GM19240 (cell line): Measurements from ENCODE around the gene SNRPD3.

Experiments
- DNase-seq: peaks from one replicate; pipeline ENCODE4 v3.0.0; 2011; ENCODE audit warnings: low spot score; ENCODE audit not compliant: insufficient read length

SNRPD3 gene

DNA sequence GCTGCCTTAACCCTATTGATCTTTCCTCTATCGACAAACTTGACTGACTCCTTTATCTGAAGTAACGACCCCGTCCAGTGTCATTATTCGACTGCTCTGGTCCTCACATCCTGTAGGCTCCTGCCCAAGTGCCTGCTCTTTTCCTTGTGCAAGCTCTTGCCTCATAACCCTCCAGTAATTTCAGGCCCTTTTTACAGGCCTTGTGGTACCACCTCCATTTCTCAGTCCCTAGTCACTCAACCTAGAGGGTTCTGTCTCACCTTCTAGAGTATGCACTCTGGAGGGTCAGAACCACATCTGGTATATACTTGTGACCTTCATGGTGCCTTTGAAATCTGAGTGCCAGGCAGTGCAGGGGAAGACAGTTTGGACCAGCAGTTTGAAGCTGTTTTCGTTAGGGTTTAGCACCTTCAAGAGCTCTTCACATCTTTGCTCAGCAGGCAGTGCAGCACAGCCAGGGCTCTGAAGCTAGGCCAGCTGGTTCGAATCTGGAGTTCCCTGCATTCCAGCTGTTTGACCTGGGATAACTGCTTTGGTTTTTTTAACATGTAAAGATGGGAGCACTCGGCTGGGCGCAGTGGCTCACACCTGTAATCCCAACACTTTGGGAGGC lies 11.2 kb downstream of the SNRPD3 start:
- DNase-seq, result no peak

DNA sequence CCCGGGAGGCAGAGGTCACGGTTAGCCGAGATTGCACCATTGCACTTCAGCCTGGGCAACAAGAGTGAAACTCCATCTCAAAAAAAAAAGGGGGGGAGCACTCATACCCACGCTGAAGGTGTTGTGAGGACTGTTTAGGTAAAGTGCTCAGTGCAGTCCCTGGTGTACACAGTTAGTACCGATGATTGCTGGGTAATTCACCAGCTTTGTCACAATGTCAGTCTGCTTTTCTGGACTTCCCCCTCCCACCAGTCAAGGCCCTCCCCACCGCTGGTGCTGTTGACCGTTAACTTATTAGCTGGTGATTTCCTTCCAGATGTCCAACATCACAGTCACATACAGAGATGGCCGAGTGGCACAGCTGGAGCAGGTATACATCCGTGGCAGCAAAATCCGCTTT lies 11.9 kb downstream of the SNRPD3 start:
- DNase-seq, result no peak

DNA sequence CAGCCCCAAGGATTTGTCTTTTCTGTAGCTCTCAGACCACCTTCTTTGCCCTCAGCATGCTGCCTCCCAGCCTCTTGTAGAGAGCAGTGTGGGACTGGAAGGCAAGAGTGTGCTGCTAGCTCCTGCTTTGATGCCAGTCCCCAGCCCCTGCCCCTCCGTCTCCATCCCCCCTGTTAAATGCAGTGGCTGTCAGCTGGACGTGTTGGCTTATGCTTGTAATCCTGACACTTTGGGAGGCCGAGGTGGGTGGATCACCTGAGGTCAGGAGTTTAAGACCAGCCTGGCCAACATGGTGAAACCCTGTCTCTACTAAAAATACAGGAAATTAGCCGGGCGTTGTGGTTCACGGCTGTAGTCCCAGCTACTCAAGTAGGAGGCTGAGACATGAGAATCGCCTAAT lies 15.5 kb downstream of the SNRPD3 start:
- DNase-seq, result no peak

DNA sequence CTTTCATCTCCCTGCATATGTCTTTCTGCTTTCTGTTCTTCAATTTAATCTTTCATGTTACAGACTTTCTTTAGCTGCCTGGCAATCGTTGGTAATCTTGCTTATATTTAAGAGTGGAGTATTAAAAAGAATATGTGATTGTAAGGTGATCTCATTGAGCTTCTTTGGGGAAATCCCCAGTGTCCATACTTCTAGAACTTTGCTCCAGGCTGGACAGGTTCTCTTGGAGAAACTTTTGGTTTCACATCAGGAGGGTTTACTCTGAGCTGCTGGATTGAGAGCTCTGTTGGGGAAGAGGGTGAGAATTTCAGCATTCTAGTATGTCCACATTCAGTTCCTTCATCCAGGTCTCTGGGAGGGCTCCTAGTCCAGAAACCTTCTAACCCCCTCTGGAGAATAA lies 21.0 kb downstream of the SNRPD3 start:
- no peak for DNase-seq

DNA sequence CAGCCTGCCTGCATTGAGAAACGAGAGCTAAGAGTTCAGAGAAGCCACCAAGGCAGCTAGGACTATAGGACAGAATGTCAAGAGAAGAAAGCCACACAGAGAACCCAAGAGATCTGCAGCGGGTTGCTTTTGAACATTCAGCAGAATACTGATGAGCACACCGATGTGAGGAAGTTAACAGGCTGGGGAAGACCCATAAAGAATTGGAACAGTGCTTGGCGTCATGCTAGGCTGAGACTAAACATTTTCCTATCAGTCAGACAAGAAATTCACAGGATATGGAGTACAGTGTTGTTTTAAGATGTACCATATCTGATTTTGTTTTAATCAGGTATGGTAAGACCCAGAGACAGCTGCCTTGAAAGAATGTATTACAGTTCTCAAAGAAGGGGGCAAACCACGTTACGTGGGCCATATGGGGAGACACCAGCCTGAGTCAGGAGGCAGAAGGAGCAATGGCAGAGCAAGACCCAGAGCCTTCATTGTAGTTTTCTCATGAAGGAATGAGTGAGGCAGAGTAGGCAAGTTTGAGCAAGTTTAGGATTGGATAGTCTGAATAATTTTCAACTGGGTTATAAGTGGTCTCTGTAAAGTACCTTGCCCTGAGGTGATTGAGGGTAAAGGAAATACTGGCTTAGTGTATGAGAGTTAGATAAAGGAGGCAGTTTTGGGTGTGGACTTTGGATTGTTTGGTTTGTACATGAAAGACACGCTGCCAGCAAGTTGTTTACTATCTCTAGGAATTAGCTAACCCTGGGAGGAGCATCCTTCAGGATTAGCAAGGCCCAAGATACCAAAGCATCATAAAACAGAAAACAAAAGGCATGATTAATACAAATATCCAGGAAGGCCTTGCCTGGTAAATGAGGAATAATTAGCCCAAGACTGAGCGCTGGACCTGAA lies 22.8 kb downstream of the SNRPD3 start:
- no peak for DNase-seq

DNA sequence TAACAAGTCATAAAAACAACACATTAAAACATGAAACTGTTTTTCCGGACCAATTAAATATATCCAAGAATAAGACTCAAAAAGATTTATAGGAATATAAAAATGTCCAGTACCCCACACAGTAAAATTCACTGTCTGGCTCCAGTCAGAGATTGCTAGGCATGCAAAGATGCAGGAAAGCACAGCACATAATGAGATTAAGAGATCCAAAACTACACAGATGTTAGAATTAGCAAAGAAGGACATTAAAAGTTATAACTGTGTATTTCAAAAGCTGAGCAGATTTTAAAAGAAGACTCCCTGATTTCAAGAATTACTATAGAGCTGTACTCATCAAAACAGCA lies 23.4 kb downstream of the SNRPD3 start:
- DNase-seq, result no peak

DNA sequence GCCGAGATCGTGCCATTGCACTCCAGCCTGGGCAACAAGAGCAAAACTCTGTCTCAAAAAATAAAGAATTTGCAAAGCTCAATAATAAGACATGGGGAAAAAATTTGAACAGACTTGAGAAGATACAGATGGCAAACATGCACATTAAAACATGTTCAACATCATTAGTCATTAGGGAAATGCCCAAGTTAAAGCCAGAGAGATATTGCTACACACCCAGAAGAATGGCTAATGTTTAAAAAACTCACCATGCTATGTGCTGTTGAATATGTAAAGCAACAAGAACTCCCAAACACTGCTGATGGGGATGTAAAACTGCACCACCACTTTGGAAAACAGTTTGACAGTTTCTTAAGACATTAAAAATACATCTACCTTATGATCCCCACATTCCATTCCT lies 24.5 kb downstream of the SNRPD3 start:
- DNase-seq, result no peak

DNA sequence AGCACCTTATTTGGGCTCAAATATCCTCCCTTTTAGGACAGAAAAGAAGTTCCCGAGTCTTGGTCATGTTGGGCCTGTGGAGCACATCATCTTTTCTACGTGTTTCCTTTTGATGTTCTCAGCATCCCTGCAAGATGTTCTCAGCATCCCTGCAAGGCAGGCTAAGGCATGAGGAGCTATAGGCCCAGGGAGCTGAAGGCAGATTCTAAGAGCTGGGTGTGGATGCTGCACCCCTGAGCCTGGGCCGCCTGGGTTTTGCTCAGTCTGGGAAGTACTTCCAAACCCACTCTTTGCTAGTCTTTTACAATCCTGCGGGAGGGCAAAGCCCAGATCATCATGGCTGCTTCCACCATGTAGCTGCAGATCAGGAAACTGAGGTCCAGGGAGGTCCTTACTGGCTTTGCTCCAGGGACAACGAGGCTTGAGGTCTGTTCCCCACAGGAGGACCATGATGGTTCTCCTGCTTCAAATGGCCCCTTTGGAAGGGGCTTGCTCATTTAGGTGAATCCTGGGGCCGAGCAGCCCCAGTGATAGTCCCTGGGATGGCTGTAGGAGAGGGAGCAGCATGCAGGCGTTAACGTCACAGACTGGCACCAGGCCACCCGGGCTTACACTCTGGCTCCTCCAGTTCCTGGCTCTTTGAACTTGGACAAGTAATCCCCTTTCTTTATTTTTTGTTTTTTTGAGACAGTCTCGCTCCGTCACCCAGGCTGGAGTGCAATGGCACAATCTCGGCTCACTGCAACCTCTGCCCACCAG lies 26.4 kb downstream of the SNRPD3 start:
- no peak for DNase-seq

DNA sequence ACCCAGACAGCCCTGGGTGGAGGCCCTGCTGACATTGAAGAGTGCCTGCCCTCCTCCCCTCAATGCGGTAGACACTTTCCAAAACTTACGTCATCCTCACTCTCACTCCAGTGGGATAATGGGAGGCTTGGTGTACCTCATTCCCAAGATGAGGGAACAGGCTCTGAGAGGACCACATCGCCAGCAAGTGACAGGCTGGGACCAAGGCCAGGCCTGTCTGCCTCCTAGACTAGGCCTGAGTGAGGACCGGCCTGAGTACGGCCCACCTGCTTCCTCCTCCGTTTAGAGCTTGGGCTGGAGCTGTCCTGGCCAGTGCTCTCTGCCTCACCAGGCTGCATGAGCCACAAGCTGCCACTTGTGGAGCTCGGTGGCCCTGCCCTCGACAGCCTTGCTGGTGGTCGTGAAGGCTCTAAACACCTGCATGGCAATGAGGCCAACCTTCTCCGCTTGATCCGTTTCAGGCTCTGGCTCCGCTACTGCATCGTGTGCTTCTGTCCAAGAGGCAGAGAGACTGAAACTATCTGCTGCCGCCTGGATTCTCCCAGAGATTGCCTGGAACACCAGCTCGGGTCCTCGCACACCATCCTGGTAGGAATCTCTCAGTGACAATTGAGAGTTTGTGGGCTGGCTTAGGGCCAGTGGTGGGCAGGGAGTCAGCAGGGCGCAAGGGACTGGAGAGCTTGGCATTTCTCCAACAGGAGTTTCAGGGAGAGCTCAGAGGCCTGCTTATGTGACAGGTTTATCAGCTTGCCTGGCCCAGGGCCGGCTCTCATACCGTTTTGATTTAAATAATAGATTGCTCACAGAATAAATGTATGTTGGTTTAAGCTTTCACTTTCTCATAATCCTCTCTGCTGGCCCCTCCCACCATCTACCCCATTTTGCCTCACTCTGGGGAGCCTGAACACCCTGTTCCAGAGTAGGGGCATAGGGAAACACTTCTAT lies 27.7 kb downstream of the SNRPD3 start:
- DNase-seq, result no peak

DNA sequence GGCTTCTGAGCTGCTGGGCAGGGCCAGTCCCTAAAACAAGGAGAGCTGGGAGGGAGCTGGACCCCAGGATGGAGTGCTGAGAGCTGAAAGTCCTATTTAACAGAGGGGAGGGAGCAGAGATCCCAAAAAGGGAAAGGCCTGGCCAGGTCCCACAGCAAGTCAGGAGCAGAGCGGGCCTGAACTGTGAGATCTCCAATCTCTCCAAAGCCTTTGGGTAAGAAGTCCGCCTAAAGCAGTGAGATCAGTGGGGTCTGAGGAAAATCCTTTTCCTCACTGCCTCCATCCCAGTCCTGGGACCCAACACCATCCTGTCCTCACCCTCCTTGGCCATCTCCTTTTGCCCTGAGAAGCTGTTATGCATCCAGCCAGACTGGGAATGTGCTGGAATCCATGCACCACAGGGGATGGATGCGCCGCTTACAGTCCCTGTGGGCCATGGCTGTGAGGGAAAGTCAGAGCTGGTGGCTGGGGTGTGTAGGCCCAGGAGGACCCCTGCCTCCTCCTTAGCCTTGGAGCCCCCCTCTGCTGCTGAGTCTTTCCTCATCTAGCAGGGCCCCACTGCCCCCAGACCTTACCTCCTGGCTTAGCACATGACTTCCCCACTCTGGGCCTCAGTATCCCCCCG lies 28.5 kb downstream of the SNRPD3 start:
- DNase-seq, result no peak

DNA sequence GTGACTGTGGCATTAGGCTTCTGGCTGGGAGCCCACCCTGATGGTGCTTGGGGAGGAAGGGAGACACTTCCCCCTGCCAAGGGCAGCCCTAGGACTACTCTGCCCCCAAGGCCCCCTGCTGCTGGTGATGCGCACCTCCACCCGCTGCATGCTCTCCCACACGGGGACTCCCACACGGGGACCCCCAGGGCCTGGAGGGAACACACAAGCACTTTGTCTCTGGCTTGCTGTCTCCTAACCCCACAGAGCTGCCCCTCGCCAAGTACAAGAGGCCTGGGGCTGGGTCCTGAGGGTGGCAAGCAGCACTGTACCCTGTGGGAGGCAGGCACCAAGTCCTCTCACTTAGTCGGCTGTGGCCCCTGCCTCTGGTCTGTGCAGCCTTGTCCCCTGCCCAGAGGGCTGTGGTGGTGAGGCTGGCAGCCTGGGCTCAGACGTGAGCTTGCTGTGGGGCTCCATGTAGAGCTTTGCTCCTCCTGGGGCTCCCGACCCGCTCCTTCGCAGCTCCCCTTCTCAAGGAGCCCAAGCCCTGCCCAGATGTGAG lies 29.1 kb downstream of the SNRPD3 start:
- DNase-seq, result no peak

DNA sequence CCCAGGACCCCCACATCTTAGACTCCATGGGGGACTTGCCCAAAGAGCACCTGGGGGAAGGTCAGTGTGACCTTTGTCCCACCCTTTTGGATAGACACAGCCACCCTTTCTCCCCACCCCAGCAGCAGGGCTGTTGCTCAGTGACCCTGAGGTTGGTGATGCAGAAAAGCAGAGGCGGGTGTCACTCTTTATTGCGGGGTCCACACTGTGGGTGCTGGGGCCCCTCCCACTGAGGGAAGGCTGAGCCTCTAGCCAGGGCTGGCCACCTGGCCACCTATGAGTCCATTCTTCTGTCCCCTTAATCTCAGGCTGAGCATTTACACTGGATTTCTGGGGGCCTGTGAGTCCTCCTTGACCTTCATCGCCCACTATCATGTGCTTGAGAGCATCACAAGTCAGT lies 29.7 kb downstream of the SNRPD3 start:
- no peak for DNase-seq

DNA sequence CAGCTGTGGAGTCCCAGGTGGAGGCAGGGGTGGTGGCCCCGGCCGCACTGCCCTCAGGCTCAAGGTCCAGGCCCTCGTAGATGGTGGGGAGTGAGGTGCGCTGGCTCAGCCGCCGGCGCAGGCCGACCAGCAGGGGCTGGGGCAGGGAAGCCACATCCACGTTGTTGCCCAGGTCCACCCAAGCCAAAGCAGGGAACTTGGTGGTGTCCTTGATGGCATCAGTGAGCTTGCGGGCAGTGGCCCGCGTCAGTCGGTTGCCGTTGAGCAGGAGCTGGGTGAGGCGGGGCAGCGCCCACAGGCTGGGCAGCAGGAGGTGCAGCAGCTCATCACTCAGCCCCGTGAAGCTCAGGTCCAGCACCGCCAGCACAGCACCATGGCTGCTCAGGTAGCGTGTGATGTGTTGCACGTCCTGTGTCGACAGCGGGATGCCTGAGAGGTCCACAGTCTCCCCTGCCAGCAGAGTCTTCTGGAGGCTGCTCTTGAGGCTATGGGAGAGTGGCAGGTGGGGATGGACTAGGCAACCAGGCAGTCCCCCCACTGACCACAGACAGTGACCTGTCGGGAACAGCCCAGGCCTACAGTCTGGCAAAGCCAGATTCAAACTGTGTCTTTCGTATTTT lies 30.2 kb downstream of the SNRPD3 start:
- DNase-seq, result no peak

DNA sequence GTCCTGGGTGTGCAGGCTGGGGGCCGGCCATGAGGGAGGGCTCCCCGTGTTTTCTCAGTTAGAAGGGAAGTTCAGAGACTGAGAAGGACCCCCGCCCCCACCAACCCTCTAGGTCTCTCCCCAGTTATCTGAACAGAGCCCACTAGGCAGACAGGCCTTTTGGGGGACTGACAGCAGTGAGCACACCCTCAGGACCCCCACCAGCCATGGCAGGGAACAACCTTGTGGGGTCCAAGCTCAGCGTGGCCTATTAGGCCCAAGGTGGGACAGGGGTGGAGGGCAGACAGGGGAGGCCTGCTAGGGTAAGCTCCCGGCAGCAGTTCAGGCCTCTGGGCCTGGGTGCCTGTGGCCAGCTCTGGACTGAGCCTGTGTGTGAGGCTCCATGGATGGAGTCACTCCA lies 31.5 kb downstream of the SNRPD3 start:
- DNase-seq, result no peak

DNA sequence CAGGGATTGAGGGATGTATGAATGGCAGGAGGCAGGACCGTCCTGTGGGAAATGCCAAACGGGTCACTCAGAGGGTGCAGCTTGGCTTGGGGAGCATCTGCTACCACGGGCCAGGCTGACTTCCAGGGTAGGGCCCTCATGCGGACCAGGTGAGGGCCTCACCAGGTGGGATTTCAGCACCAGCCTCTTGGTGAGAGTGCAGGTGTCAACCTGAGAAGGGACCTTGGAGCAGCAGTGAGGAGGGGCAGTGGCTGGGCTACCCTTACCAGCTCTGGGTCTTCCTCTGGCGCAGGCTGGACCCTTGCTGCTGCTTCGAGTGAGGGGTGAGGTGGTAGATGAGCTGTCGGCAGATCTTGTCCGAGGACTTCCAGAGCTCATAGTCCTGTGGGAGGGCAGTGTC lies 32.1 kb downstream of the SNRPD3 start:
- DNase-seq, result no peak

DNA sequence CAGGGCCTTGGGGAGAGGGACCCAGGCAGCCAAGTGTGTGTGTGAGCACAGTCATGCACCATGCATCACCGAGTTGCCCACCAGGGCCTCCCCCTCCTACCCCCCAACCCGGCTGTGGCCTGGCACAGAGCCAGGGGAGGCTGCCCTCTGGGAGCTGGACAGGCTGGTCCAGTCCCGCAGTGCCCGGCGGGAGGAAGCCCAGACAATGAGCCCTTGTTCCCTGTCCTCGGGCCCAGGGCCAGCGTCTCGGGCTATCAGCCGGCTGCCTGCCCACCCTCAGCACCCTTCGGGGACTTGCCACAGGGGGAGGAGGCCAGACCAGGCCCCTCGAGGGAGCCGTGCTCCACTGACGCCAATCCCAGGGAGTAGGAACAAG lies 32.6 kb downstream of the SNRPD3 start:
- no peak for DNase-seq

DNA sequence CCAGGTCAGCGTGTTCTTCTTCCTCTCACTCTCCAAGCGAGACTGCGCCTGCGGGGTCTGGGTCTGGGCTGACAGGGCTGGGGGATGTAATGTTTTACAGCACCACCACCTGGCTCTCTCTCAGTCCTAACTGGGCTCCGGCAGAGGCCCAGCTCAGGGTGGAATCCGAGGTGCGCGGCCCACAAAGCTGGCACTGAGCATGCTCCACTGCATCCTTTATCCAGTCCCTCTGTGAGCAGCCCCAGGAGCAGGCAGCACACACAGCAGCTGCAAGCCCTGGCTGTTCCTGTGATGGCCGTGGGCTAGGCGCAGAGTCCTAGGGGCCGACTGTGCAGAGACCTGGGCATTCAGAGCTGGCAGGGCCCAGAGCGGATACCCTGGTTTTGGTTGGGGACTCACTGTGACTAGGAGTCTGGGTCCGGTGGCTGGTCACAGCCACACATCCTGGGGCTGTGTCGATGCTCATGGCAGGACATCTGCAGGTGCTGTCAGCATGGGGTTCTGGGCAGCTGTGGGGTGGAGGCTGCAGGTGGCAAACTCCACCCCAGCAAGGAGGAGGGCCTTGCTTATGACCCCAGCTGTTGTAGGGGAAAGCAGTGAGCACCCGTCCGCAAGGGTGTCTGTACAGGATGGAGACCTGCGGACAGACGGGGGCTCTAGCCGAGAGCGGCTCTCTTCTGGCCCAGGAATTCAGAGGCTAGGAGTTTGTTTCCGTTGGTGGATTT lies 33.1 kb downstream of the SNRPD3 start:
- no peak for DNase-seq

DNA sequence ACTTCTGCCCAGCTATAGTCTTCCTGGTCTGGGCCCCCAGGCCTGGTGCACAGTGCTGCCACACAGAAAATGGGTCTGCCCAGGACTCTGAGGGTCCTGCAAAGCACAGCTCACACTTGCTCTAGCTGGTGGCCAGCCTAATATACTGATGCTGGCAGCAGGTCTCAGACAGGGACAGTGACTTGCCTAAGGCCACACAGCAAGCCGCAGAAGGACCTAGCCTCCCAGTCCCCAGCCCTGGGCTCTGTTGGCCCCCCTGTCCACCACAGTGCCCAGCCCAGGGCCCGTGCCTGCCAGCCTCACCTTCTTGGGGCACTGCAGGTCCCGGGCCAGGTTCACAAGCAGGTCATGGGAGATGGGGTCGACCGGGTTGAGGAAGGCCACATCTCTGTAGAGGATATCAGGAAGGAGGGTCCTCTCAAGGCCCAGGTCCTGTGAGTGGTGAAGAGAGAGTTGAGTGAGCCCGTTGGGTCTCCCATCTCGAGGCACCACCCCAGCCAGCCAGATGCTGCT lies 33.8 kb downstream of the SNRPD3 start:
- DNase-seq, result no peak

DNA sequence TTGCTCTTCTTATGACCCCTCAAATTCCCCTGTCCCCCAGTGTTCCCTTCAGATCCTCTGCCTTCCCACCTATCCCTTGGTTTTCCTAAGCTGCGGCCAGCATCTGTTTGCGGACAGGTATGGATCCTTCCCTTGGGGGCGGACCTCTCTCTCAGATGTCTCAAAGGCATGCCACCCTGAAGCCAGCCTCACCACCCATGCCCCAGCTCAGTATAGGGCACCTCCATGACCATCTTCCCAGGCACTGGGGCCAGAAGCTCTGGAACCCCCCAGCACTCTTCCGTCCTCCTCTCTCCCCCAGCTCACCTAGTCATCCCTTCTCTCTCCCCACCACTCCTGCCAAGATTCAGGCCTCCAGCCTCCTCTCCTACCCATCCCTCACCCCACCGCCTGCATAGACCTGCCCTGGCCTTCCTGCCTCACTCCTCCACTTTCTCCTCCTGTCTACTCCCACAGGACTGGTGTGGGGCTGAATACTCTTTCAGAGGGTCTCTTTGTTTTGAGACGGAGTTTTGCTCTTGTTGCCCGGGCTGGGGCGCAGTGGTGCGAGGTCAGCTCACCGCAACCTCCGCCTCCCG lies 34.9 kb downstream of the SNRPD3 start:
- no peak for DNase-seq
